ENCODE results near the gene SPRN.
"Not testable (repeated sequence)": the region's sequence is repeated elsewhere in the genome, so short reads cannot be mapped to it uniquely, and the experiment has no call there.

Gene SPRN

GRCh38 chr10:133456041-133456951 is 31.9 kb upstream of the SPRN start:
- DNase-seq (ENCODE audit: low read depth): no peak

GRCh38 chr10:133455611-133456031 is 31.2 kb upstream of the SPRN start:
- no peak for DNase-seq (ENCODE audit: low read depth)

GRCh38 chr10:133455196-133455595 is 30.8 kb upstream of the SPRN start:
- DNase-seq (ENCODE audit: low read depth): no peak

- no peak for DNase-seq (ENCODE audit: low read depth)
These were observed 29.9 kb upstream of the SPRN start for GRCh38 chr10:133454204-133454893.

GRCh38 chr10:133453516-133454203 is 29.2 kb upstream of the SPRN start, which contains the start of gene SCART1:
Gene SCART1 (plus strand): TSS chr10:133453945. CDS start chr10:133453998, 53 bp downstream.
- DNase-seq (ENCODE audit: low read depth): no peak

- no peak for DNase-seq (ENCODE audit: low read depth)
These were observed 28.0 kb upstream of the SPRN start for GRCh38 chr10:133452453-133452852.

- no peak for DNase-seq (ENCODE audit: low read depth)
These were observed 26.9 kb upstream of the SPRN start for GRCh38 chr10:133451346-133451745.

- DNase-seq (ENCODE audit: low read depth): no peak
These were observed 23.7 kb upstream of the SPRN start for GRCh38 chr10:133448120-133448519.

GRCh38 chr10:133446979-133447378 is 22.6 kb upstream of the SPRN start:
- DNase-seq (ENCODE audit: low read depth): no peak

GRCh38 chr10:133445751-133446708 is 21.6 kb upstream of the SPRN start:
- no peak for DNase-seq (ENCODE audit: low read depth)

- DNase-seq (ENCODE audit: low read depth): no peak
These were observed 20.9 kb upstream of the SPRN start for GRCh38 chr10:133445268-133445732.

- DNase-seq (ENCODE audit: low read depth): no peak
These were observed 20.2 kb upstream of the SPRN start for GRCh38 chr10:133444342-133445267.

- DNase-seq (ENCODE audit: low read depth): no peak
These were observed 18.8 kb upstream of the SPRN start for GRCh38 chr10:133442967-133443924.

- DNase-seq (ENCODE audit: low read depth): no peak
These were observed 18.0 kb upstream of the SPRN start for GRCh38 chr10:133442191-133442966.

- no peak for DNase-seq (ENCODE audit: low read depth)
These were observed 17.4 kb upstream of the SPRN start for GRCh38 chr10:133441780-133442179.

- DNase-seq (ENCODE audit: low read depth): not testable (repeated sequence)
These were observed 16.9 kb upstream of the SPRN start for GRCh38 chr10:133441356-133441755.

- no peak for DNase-seq (ENCODE audit: low read depth)
These were observed 16.3 kb upstream of the SPRN start for GRCh38 chr10:133440633-133441285.

Data from GM04504 (cell line).